Measurements from ENCODE around the gene EIF5A. TPM values are rescaled to one million over a fixed set of nuclear protein-coding genes. Genes with fewer than 3 reads are reported as not detected.

Gene EIF5A
- total and polyA plus RNA-seq, 2 of the 8 experiments (the other 6 are each of a cell fraction or from before 2014, with no cell fraction given), result 717 to 1,172 TPM

- H3K18ac ChIP-seq (ENCODE audit: extremely low read depth, low read length), result no peak overlapping the region
- no peak overlapping the region for H2BK12ac ChIP-seq (ENCODE audit: low read depth, low read length)
- TF ChIP-seq RAD21 (IDR thresholded peaks at IDR 0.05 in 1 of 2, conservative IDR thresholded peaks at IDR 0.05 in 1 of 2; ENCODE audit: low read depth in 2 of 2, low read length in 2 of 2), result no peak
- H2AFZ ChIP-seq (ENCODE audit: low read length), result no peak overlapping the region
- H3K56ac ChIP-seq (replicated peaks; ENCODE audit: insufficient read length, low read depth, low read length), result no peak overlapping the region
- H3K36me3 ChIP-seq (ENCODE audit: control insufficient read depth in 2 of 4, insufficient read depth in 4 of 4, low read length in 3 of 4), result peaks cover 27 to 60% (median 43%) of the 10 kb centered on the region in 4 experiments
- no peak overlapping the region for H2BK15ac ChIP-seq (ENCODE audit: low read length)
- no peak overlapping the region for H3K14ac ChIP-seq (ENCODE audit: insufficient read length)
- H3K27me3 ChIP-seq (replicated peaks in 1 of 4; ENCODE audit: control insufficient read depth in 3 of 4, extremely low read depth in 1 of 4, insufficient read depth in 3 of 4, low read length in 3 of 4), result no peaks in the 10 kb centered on the region
- no peak overlapping the region for H3K4me2 ChIP-seq (ENCODE audit: insufficient read depth in 1 of 2, low read depth in 2 of 2, low read length in 2 of 2)
- DNase-seq (ENCODE audit: low read depth in 1 of 2, low spot score in 2 of 2) (no peak), FAIRE-seq (no peak)
- ChIA-PET CTCF (ENCODE audit: partially characterized antibody) (interaction anchor here (0.7 to 2.0 kb wide), 5 partner anchors 23 to 272 kb away, joined by 3 to 17 read pairs (median 3); no protein-coding TSS in a partner anchor), POLR2A (ENCODE audit: partially characterized antibody) (interaction anchor here (0.6 to 11.3 kb wide), 12 partner anchors 8 to 275 kb away, joined by 3 to 223 read pairs (median 4); partner anchors contain the start of genes ACAP1, CLDN7 and NEURL4)
- peak overlapping the region; percentile 42; the same call in 1 of the 2 replicates for H4K8ac ChIP-seq (ENCODE audit: extremely low read depth, insufficient read depth, low read length)
- no peak overlapping the region for H2AK5ac ChIP-seq (ENCODE audit: low read depth, low read length)
- H3K79me2 ChIP-seq (ENCODE audit: control insufficient read depth in 1 of 2, insufficient read depth in 2 of 2, low read length in 2 of 2), result peaks cover 0 to 8% of the 10 kb centered on the region in 2 experiments; a peak in 1 of 4 replicates
- H3K4me1 ChIP-seq (replicated peaks in 1 of 4; ENCODE audit: control insufficient read depth in 3 of 4, insufficient read depth in 4 of 4, low read length in 3 of 4), result peaks cover 0 to 5% (median 3%) of the 10 kb centered on the region in 4 experiments; a peak in 4 of 7 replicates
- H4K5ac ChIP-seq (ENCODE audit: insufficient read length, low read depth, low read length), result no peak overlapping the region
- no peaks in the 10 kb centered on the region; the same call in 1 of the 2 replicates for H3K23me2 ChIP-seq (ENCODE audit: low read depth, low read length)
- no peak overlapping the region for H3K9ac ChIP-seq (replicated peaks in 1 of 4; ENCODE audit: extremely low read depth in 1 of 4, low read depth in 3 of 4, low read length in 3 of 4)
- H2BK120ac ChIP-seq (replicated peaks; ENCODE audit: low read depth, low read length), result no peak overlapping the region
- peaks cover 0 to 20% of the 10 kb centered on the region in 2 experiments for H4K20me1 ChIP-seq (replicated peaks in 1 of 2; ENCODE audit: control insufficient read depth in 1 of 2, insufficient read depth in 2 of 2, low read length in 2 of 2)
- no peak overlapping the region for H3K4me3 ChIP-seq (ENCODE audit: extremely low read depth in 1 of 4, insufficient read depth in 2 of 4, low read depth in 3 of 4, low read length in 4 of 4)
- H3K79me1 ChIP-seq (ENCODE audit: low read depth, low read length), result 0 out of 2 replicates have a peak, but pooled peaks cover under 1% of the 10 kb centered on the region
- H3K9me3 ChIP-seq (ENCODE audit: insufficient read depth in 2 of 2, low read depth in 1 of 2, low read length in 1 of 2), result no peaks in the 10 kb centered on the region
- peak overlapping the region; percentile 16; the same call in 1 of the 2 replicates for H2BK5ac ChIP-seq (ENCODE audit: low read depth, low read length)
- H3K23ac ChIP-seq (ENCODE audit: insufficient read length), result no peak overlapping the region
- 94% methylated on average over 12 of the region's 13 CpGs; no CpG with 5 or more reads in 1 of the 2 experiments for WGBS, 2 experiments (ENCODE audit: extremely low coverage in 1 of 2, insufficient coverage in 1 of 2, insufficient read length in 1 of 2, insufficient replicate concordance in 2 of 2, low coverage in 1 of 2, low lambda C conversion rate in 2 of 2, missing lambda C conversion rate in 1 of 2)
- no peak overlapping the region for H2BK20ac ChIP-seq (ENCODE audit: low read length)
- no peak overlapping the region for H4K91ac ChIP-seq (replicated peaks; ENCODE audit: insufficient read length, low read length)
- H3K27ac ChIP-seq (ENCODE audit: low read depth, low read length), result no peak overlapping the region
- H3K4ac ChIP-seq (replicated peaks; ENCODE audit: insufficient read length, low read depth, low read length), result no peak overlapping the region
Observed at GRCh38 chr17:7318121-7318860, 10.9 kb downstream of the EIF5A start.

Data from H1 (cell line).